Keratinocyte (primary cell): ENCODE results near the gene ZNF598. TPM values are rescaled to one million over a fixed set of nuclear protein-coding genes. Genes with fewer than 3 reads are reported as not detected.

Source experiments
- DNase-seq: peaks from one replicate; pipeline ENCODE4 v3.0.0-alpha.2; 2011; ENCODE audit warnings: low read depth, missing footprints, low spot score
- FAIRE-seq: peaks from 2 replicates; lab custom pipeline; 2011; peaks lifted over from hg19 to GRCh38; lab: Jason Lieb, UNC
- H2AFZ ChIP-seq: 2 replicates; pipeline ENCODE4 v1.6.0; 2012; ENCODE audit warnings: low read length, control low read depth, inconsistent platforms; ENCODE audit not compliant: control insufficient read depth
- H3K27ac ChIP-seq: 2 replicates; pipeline ENCODE4 v1.5.1; 2011; ENCODE audit warnings: low read length; ENCODE audit not compliant: control insufficient read depth, insufficient read depth
- H3K27me3 ChIP-seq: 3 replicates; pipeline ENCODE4 v1.6.0; 2011; ENCODE audit warnings: low read length; ENCODE audit not compliant: control insufficient read depth, insufficient read depth; ENCODE audit errors: extremely low read depth
- H3K36me3 ChIP-seq, 2 experiments: 2 replicates in 1 of 2; 3 replicates in 1 of 2; pipeline ENCODE4 v1.5.1; 2011; ENCODE audit warnings: low read length in 2 of 2, mild to moderate bottlenecking in 1 of 2; ENCODE audit not compliant: control insufficient read depth in 2 of 2, insufficient read depth in 2 of 2; ENCODE audit errors: extremely low read depth in 1 of 2
- H3K4me1 ChIP-seq: 3 replicates; pipeline ENCODE4 v1.5.1; 2011; ENCODE audit warnings: low read length; ENCODE audit not compliant: control insufficient read depth, insufficient read depth; ENCODE audit errors: extremely low read depth
- H3K4me2 ChIP-seq: 3 replicates; pipeline ENCODE4 v1.6.0; 2011; ENCODE audit warnings: low read depth, low read length; ENCODE audit not compliant: control insufficient read depth, insufficient read depth; ENCODE audit errors: extremely low read depth
- H3K4me3 ChIP-seq, 3 experiments: fragments of 200-600 bp in 1 of 3; sonication (generic) in 1 of 3; 2 replicates in 2 of 3; 3 replicates in 1 of 3; pipeline ENCODE4 v1.5.1; 2011 to 2016; ENCODE audit warnings: low read length in 3 of 3, mild to moderate bottlenecking in 3 of 3, control low read depth in 2 of 3, inconsistent platforms in 1 of 3, low read depth in 1 of 3, mixed read lengths in 1 of 3, mixed run types in 1 of 3, moderate library complexity in 1 of 3; ENCODE audit not compliant: control insufficient read depth in 2 of 3, insufficient read depth in 2 of 3; ENCODE audit errors: extremely low read depth in 1 of 3
- H3K79me2 ChIP-seq: 2 replicates; pipeline ENCODE4 v1.6.0; 2012; ENCODE audit warnings: low read length; ENCODE audit not compliant: control insufficient read depth, insufficient read depth
- H3K9ac ChIP-seq: 3 replicates; pipeline ENCODE4 v1.6.0; 2011; ENCODE audit warnings: low read length; ENCODE audit not compliant: control insufficient read depth, insufficient read depth; ENCODE audit errors: extremely low read depth
- H3K9me1 ChIP-seq: 3 replicates; pipeline ENCODE4 v1.6.0; 2011; ENCODE audit warnings: low read length; ENCODE audit not compliant: control insufficient read depth, insufficient read depth; ENCODE audit errors: extremely low read depth
- H3K9me3 ChIP-seq: 2 replicates; pipeline ENCODE4 v1.5.1; 2012; ENCODE audit warnings: low read depth, low read length; ENCODE audit not compliant: control insufficient read depth
- H4K20me1 ChIP-seq: 3 replicates; pipeline ENCODE4 v1.6.0; 2011; ENCODE audit warnings: low read length; ENCODE audit not compliant: control insufficient read depth, insufficient read depth; ENCODE audit errors: extremely low read depth
- CTCF ChIP-seq, 3 experiments: IDR thresholded peaks in 1 of 3; conservative IDR thresholded peaks in 1 of 3; optimal IDR thresholded peaks in 1 of 3; 2 replicates in 2 of 3; 3 replicates in 1 of 3; pipeline versions ENCODE3 to v1.5.1; 2011; ENCODE audit warnings: low read length in 3 of 3, mild to moderate bottlenecking in 3 of 3, moderate library complexity in 2 of 3, control low read depth in 1 of 3, inconsistent platforms in 1 of 3; ENCODE audit not compliant: insufficient read depth in 2 of 3; ENCODE audit errors: extremely low read depth in 1 of 3
- EZH2 ChIP-seq: IDR thresholded peaks from one replicate; pipeline ENCODE4 v1.6.1; 2012; ENCODE audit warnings: inconsistent platforms, mild to moderate bottlenecking, low read length, moderate library complexity
- dilution Hi-C: fragments of 300-500 bp; cut with MboI; formaldehyde crosslinking; loops from one replicate; pipeline ENCODE4 v1.7.0; 2020; ENCODE audit warnings: low sequenced_read_pairs; ENCODE audit not compliant: extremely low pct_ligation_motif_present
- polyA plus RNA-seq, 5 experiments: library from polyadenylated mRNA; depleted of rRNA in 3 of 5; stranded (reverse) in 3 of 5; stranded (forward) in 1 of 5; unstranded in 1 of 5; fragments of >200 nt; gene quantifications; 1 replicate in 1 of 5; 2 replicates in 3 of 5; 3 replicates in 1 of 5; pipeline versions ENCODE4 v1.2.1 to v1.2.3, GENCODE V29; 2011 to 2012; ENCODE audit warnings: missing spikeins in 2 of 5, low read depth in 1 of 5, low replicate concordance in 1 of 5

The ZNF598 gene
- polyA plus RNA-seq, 1 donor (not counting 4 experiments of a cell fraction or from before 2014, with no cell fraction given) = 18.0 TPM

DNA sequence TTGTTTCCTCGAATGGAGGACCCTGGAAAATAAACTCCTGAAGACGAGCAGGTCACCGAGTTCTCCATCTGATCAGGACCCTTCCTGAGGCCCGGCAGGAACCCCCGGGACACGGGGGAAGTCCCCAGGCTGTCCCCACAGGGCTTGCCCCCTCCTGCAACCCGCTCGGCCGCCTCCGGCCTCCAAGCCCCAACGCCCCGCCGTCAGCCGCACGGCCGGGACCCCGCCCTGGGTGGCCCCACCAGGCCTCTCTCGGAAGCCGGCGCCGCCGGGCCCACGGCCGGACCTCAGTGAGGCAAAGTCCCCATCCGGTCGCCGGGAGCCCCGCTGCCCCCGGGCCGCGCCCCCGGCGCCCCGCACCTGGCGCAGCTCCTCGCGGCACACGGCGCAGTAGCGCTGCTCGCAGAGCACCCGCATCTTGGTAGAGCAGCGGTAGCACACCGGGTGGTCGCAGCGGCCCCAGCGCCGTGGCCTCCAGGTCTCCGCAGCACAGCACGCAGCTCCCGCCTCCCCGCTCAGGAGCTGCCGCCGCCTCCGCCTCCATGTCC is 383 bp downstream of the ZNF598 start:
- no peak for TF ChIP-seq CTCF (optimal IDR thresholded peaks at IDR 0.05 in 1 of 3, IDR thresholded peaks at IDR 0.05 in 1 of 3, conservative IDR thresholded peaks at IDR 0.05 in 1 of 3; ENCODE audit: extremely low read depth in 1 of 3, insufficient read depth in 2 of 3, low read length in 3 of 3)
- TF ChIP-seq EZH2 = no peak
- Histone ChIP-seq H4K20me1 (peaks cover 35% of the 10 kb centered on the region), H3K4me1 (peaks cover 34% of the 10 kb centered on the region), H3K9me3 (no peaks in the 10 kb centered on the region), H3K4me2 (peak overlapping the region; percentile 89), H3K36me3 (peaks cover 6 to 34% of the 10 kb centered on the region in 2 experiments), H3K9ac (peak overlapping the region; percentile 85), H3K4me3 (peak overlapping the region; percentile 71 to 98 (median 92)), H2AFZ (no peak overlapping the region), H3K79me2 (peaks cover 59% of the 10 kb centered on the region), H3K27ac (peak overlapping the region; percentile 81), H3K27me3 (no peaks in the 10 kb centered on the region), H3K9me1 (peaks cover 2% of the 10 kb centered on the region)
- DNase-seq = no peak
- dilution Hi-C loops = no loop called here
- FAIRE-seq = no peak

DNA sequence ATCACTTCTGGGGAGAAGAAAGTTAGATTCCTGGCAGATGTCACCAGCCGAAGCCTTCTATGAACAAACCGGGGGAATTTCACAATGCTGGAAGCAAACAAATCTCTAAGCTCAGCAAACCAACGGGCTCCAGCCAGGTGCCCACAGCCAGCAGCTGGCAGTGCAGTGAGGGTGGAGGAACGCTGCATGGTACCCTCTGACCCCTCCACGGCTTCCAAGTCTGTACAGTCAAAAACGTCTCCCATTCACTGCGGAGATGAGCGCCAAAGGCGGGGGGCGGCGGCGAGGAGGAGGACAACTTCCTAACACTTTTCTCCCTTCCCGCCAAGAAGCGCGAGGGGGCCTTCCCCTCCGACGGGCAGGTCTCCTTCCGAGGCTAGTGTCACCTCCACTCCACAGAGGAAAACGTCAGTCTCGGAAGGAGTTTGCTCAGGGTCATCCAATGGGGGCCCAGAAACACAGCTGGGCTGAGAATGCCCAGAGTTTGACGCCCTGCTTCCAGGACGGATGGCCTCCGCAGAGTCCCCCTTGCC is 924 bp downstream of the ZNF598 start:
- Histone ChIP-seq H3K4me1 (peaks cover 36% of the 10 kb centered on the region), H3K9me3 (no peaks in the 10 kb centered on the region), H3K79me2 (peaks cover 65% of the 10 kb centered on the region), H3K9me1 (peaks cover 2% of the 10 kb centered on the region), H3K4me2 (peak overlapping the region; percentile 89), H3K27me3 (no peaks in the 10 kb centered on the region), H4K20me1 (peaks cover 41% of the 10 kb centered on the region), H3K4me3 (peak overlapping the region; percentile 71 to 98 (median 92)), H3K27ac (peak overlapping the region; percentile 81), H2AFZ (no peak overlapping the region), H3K36me3 (peaks cover 6 to 38% of the 10 kb centered on the region in 2 experiments), H3K9ac (peak overlapping the region; percentile 85)
- dilution Hi-C loops = no loop called here
- TF ChIP-seq EZH2 = no peak
- TF ChIP-seq CTCF (optimal IDR thresholded peaks at IDR 0.05 in 1 of 3, IDR thresholded peaks at IDR 0.05 in 1 of 3, conservative IDR thresholded peaks at IDR 0.05 in 1 of 3; ENCODE audit: extremely low read depth in 1 of 3, insufficient read depth in 2 of 3, low read length in 3 of 3) = no peak
- DNase-seq = no peak
- FAIRE-seq = no peak
